Right lung (tissue), 5 donors: Measurements from ENCODE around the gene PHF21B. TPM values are rescaled to one million over a fixed set of nuclear protein-coding genes. Genes with fewer than 3 reads are reported as not detected.
"Not testable (repeated sequence)": the region's sequence is repeated elsewhere in the genome, so short reads cannot be mapped to it uniquely, and the experiment has no call there.

Experiments
- DNase-seq, 2 donors: peaks; one replicate each; pipeline ENCODE4 v3.0.0-alpha.2; 2013
- polyA plus RNA-seq, 5 donors: library from polyadenylated mRNA; unstranded; fragments of 120-200 nt; gene quantifications; one replicate each; pipeline versions ENCODE4 v1.2.1 to v1.2.3, GENCODE V29; 2013; ENCODE audit warnings: inconsistent platforms in 1 of 5, low replicate concordance in 1 of 5; ENCODE audit not compliant: insufficient read length in 5 of 5, insufficient read depth in 1 of 5

PHF21B gene
- polyA plus RNA-seq, 5 donors: 0.68 to 1.2 (median 0.86) TPM

GRCh38 chr22:44962741-44963454 lies 46.9 kb downstream of the PHF21B start:
- no peak for DNase-seq

GRCh38 chr22:44961682-44962081 lies 48.1 kb downstream of the PHF21B start:
- DNase-seq: not testable (repeated sequence)

- DNase-seq: no peak
These were observed 52.7 kb downstream of the PHF21B start for GRCh38 chr22:44956840-44957767.

GRCh38 chr22:44955102-44955501 lies 54.7 kb downstream of the PHF21B start:
- DNase-seq: no peak

GRCh38 chr22:44954149-44954548 lies 55.7 kb downstream of the PHF21B start:
- no peak for DNase-seq

GRCh38 chr22:44952863-44953746 lies 56.7 kb downstream of the PHF21B start:
- no peak for DNase-seq

- DNase-seq: no peak
These were observed 58.3 kb downstream of the PHF21B start for GRCh38 chr22:44951510-44951816.

GRCh38 chr22:44950806-44951509 lies 58.8 kb downstream of the PHF21B start:
- no peak for DNase-seq

GRCh38 chr22:44947846-44948245 lies 62.0 kb downstream of the PHF21B start:
- no peak for DNase-seq

GRCh38 chr22:44947049-44947448 lies 62.8 kb downstream of the PHF21B start:
- no peak for DNase-seq

GRCh38 chr22:44944883-44945601 lies 64.8 kb downstream of the PHF21B start:
- DNase-seq: no peak

GRCh38 chr22:44943701-44944324 lies 66.0 kb downstream of the PHF21B start:
- DNase-seq: no peak

GRCh38 chr22:44942979-44943700 lies 66.7 kb downstream of the PHF21B start:
- no peak for DNase-seq

- DNase-seq: no peak
These were observed 67.7 kb downstream of the PHF21B start for GRCh38 chr22:44942056-44942455.

GRCh38 chr22:44941207-44941606 lies 68.6 kb downstream of the PHF21B start:
- DNase-seq: no peak

GRCh38 chr22:44940130-44940529 lies 69.7 kb downstream of the PHF21B start:
- no peak for DNase-seq

GRCh38 chr22:44939451-44939850 lies 70.4 kb downstream of the PHF21B start:
- no peak for DNase-seq

- DNase-seq: no peak
These were observed 70.9 kb downstream of the PHF21B start for GRCh38 chr22:44938886-44939285.

- DNase-seq: no peak
These were observed 72.6 kb downstream of the PHF21B start for GRCh38 chr22:44937216-44937615.

- DNase-seq: no peak
These were observed 73.6 kb downstream of the PHF21B start for GRCh38 chr22:44936201-44936600.
